Cardiac muscle cell (in vitro differentiated cells and primary cell): ENCODE results near the gene IL1RAPL2. TPM values are rescaled to one million over a fixed set of nuclear protein-coding genes. Genes with fewer than 3 reads are reported as not detected.

Experiments used
- DNase-seq, 2 donors: peaks; one replicate each; pipeline versions ENCODE4 v3.0.0 to v3.0.0-alpha.2; 2010 to 2017; ENCODE audit warnings: low read depth in 1 of 2, low spot score in 1 of 2
- H3K27ac ChIP-seq: fragments of 200-600 bp; sonication (generic); 2 replicates; pipeline ENCODE4 v1.5.1; 2016
- H3K27me3 ChIP-seq: fragments of 200-600 bp; sonication (generic); 2 replicates; pipeline ENCODE4 v1.6.0; 2016; ENCODE audit warnings: control low read depth
- H3K36me3 ChIP-seq: fragments of 200-600 bp; sonication (generic); 2 replicates; pipeline ENCODE4 v1.5.1; 2016; ENCODE audit warnings: control low read depth
- H3K4me1 ChIP-seq: fragments of 200-600 bp; sonication (generic); 2 replicates; pipeline ENCODE4 v1.8.1; 2017; ENCODE audit warnings: low read depth, mild to moderate bottlenecking, mixed run types
- H3K4me3 ChIP-seq: fragments of 200-600 bp; sonication (generic); 2 replicates; pipeline ENCODE4 v1.5.1; 2016; ENCODE audit warnings: mild to moderate bottlenecking
- H3K9me3 ChIP-seq: fragments of 200-600 bp; sonication (generic); 2 replicates; pipeline ENCODE4 v1.5.1; 2017; ENCODE audit warnings: low read depth, mild to moderate bottlenecking, control low read depth
- CTCF ChIP-seq: IDR thresholded peaks from 2 replicates; pipeline ENCODE4 v1.5.1; 2012; ENCODE audit warnings: low read depth, mild to moderate bottlenecking, low read length
- polyA plus RNA-seq: library from polyadenylated mRNA; unstranded; fragments of >200 nt; fragmentation: Nextera tagmentation; extraction: Ambion mirVana; gene quantifications from 2 replicates; pipeline ENCODE4 v1.2.1, GENCODE V29; 2016
- total RNA-seq: library from RNA; depleted of rRNA; stranded (reverse); fragments of >200 nt; gene quantifications from 2 replicates; pipeline ENCODE4 v1.2.3, GENCODE V29; 2016

The IL1RAPL2 gene
- total and polyA plus RNA-seq, 2 experiments from 2014 or later = not detected

GRCh38 chrX:104707572-104707971 lies 141.6 kb downstream of the IL1RAPL2 start:
- H3K4me1 ChIP-seq = no peaks in the 10 kb centered on the region
- no peak for TF ChIP-seq CTCF
- H3K4me3 ChIP-seq = no peak overlapping the region

GRCh38 chrX:104712515-104712914 lies 146.5 kb downstream of the IL1RAPL2 start:
- H3K4me3 ChIP-seq = no peak overlapping the region
- no peak for DNase-seq
- H3K4me1 ChIP-seq = no peaks in the 10 kb centered on the region
- no peaks in the 10 kb centered on the region for H3K36me3 ChIP-seq
- no peak overlapping the region for H3K27ac ChIP-seq
- no peaks in the 10 kb centered on the region for H3K27me3 ChIP-seq
- H3K9me3 ChIP-seq = no peaks in the 10 kb centered on the region
- TF ChIP-seq CTCF = no peak

More at GRCh38 chrX:104707572-104707971, 141.6 kb downstream of the IL1RAPL2 start:
- H3K27me3 ChIP-seq = no peaks in the 10 kb centered on the region
- DNase-seq = no peak
- H3K9me3 ChIP-seq = no peaks in the 10 kb centered on the region
- no peaks in the 10 kb centered on the region for H3K36me3 ChIP-seq
- no peak overlapping the region for H3K27ac ChIP-seq

GRCh38 chrX:104721854-104722253 lies 155.9 kb downstream of the IL1RAPL2 start:
- Histone ChIP-seq H3K27me3 (no peaks in the 10 kb centered on the region), H3K4me3 (no peak overlapping the region), H3K4me1 (no peaks in the 10 kb centered on the region), H3K36me3 (no peaks in the 10 kb centered on the region), H3K9me3 (no peaks in the 10 kb centered on the region), H3K27ac (no peak overlapping the region)
- TF ChIP-seq CTCF = no peak
- DNase-seq = no peak

- no peaks in the 10 kb centered on the region for H3K36me3 ChIP-seq
- no peak for DNase-seq
- H3K9me3 ChIP-seq = no peaks in the 10 kb centered on the region
- H3K27me3 ChIP-seq = no peaks in the 10 kb centered on the region
- no peak overlapping the region for H3K4me3 ChIP-seq
- H3K4me1 ChIP-seq = no peaks in the 10 kb centered on the region
- no peak for TF ChIP-seq CTCF
- H3K27ac ChIP-seq = no peak overlapping the region
Observed at GRCh38 chrX:104728456-104728855, 162.5 kb downstream of the IL1RAPL2 start.

- H3K4me1 ChIP-seq = no peaks in the 10 kb centered on the region
- H3K27ac ChIP-seq = no peak overlapping the region
- no peaks in the 10 kb centered on the region for H3K27me3 ChIP-seq
- no peaks in the 10 kb centered on the region for H3K9me3 ChIP-seq
- no peak overlapping the region for H3K4me3 ChIP-seq
- TF ChIP-seq CTCF = no peak
- H3K36me3 ChIP-seq = no peaks in the 10 kb centered on the region
- no peak for DNase-seq
Observed at GRCh38 chrX:104742355-104742754, 176.4 kb downstream of the IL1RAPL2 start.

- H3K36me3 ChIP-seq = no peaks in the 10 kb centered on the region
- no peak overlapping the region for H3K4me3 ChIP-seq
- no peaks in the 10 kb centered on the region for H3K27me3 ChIP-seq
- no peak overlapping the region for H3K27ac ChIP-seq
- TF ChIP-seq CTCF = no peak
- H3K4me1 ChIP-seq = no peaks in the 10 kb centered on the region
- no peaks in the 10 kb centered on the region for H3K9me3 ChIP-seq
- no peak for DNase-seq
Observed at GRCh38 chrX:104745152-104745551, 179.2 kb downstream of the IL1RAPL2 start.
